ENCODE results near the gene LRP4.
A peak's percentile ranks its signal among the peaks of the same experiment; 100 is the strongest.

The LRP4 gene, protein sequence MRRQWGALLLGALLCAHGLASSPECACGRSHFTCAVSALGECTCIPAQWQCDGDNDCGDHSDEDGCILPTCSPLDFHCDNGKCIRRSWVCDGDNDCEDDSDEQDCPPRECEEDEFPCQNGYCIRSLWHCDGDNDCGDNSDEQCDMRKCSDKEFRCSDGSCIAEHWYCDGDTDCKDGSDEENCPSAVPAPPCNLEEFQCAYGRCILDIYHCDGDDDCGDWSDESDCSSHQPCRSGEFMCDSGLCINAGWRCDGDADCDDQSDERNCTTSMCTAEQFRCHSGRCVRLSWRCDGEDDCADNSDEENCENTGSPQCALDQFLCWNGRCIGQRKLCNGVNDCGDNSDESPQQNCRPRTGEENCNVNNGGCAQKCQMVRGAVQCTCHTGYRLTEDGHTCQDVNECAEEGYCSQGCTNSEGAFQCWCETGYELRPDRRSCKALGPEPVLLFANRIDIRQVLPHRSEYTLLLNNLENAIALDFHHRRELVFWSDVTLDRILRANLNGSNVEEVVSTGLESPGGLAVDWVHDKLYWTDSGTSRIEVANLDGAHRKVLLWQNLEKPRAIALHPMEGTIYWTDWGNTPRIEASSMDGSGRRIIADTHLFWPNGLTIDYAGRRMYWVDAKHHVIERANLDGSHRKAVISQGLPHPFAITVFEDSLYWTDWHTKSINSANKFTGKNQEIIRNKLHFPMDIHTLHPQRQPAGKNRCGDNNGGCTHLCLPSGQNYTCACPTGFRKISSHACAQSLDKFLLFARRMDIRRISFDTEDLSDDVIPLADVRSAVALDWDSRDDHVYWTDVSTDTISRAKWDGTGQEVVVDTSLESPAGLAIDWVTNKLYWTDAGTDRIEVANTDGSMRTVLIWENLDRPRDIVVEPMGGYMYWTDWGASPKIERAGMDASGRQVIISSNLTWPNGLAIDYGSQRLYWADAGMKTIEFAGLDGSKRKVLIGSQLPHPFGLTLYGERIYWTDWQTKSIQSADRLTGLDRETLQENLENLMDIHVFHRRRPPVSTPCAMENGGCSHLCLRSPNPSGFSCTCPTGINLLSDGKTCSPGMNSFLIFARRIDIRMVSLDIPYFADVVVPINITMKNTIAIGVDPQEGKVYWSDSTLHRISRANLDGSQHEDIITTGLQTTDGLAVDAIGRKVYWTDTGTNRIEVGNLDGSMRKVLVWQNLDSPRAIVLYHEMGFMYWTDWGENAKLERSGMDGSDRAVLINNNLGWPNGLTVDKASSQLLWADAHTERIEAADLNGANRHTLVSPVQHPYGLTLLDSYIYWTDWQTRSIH (N-terminal part only)

DNA sequence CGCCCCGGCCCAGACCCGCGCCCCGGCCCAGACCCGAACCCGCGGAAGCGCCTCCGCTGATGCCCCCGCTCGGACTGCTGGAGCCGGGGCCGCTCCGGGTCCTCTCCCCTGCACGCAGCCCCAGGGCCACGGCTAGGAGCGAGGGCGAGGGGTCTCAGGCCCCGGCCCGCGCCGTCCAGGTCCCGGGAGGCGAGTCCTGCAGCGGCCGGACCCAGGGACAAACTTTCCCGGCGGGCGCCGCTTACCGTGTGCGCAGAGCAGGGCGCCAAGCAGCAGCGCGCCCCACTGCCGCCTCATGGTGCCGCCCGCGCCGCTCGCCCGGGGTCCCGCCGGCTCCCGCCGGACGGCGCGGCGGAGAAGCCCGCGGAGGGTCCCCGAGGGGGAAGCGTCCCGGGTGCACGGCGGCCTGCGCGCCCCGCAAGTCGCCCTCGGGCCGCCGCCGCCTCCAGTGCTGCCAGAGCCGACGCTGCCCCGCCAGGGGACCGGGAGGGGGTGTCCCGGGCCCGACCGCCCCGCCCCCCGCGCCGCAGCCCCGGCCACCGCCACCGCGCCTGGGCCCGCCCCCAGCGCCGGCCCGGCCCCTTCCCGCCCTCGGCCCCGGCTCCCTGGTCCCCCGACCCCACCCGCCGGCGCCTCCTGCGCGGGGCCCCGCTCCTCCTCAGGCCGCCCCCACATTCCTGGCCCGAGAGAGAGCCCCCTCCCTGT is at the start of gene LRP4:
TSS of gene LRP4 (minus strand) at position 468 of the 705 bp plus-strand sequence. CDS start at position 297, 171 bp downstream.
- H3K9me3 ChIP-seq (ENCODE audit: control insufficient read depth, insufficient read depth, low read depth, low read length): no peaks in the 10 kb centered on the region
- peaks cover 2% of the 10 kb centered on the region for H3K4me1 ChIP-seq (ENCODE audit: control insufficient read depth, insufficient read depth, low read length)
- no peaks in the 10 kb centered on the region for H3K36me3 ChIP-seq (ENCODE audit: control insufficient read depth in 2 of 2, insufficient read depth in 1 of 2, low read length in 2 of 2)
- ChIA-PET CTCF (interaction anchor here (0.6 to 2.4 kb wide), 2 partner anchors 235 to 469 kb away, joined by 6 to 20 read pairs; no protein-coding TSS in a partner anchor), POLR2A (no interaction called here)
- H3K4me3 ChIP-seq (ENCODE audit: low read depth, low read length): peak within 1 kb of the TSS; percentile 71
- peak within 1 kb of the TSS; percentile 65; the same call in 1 of the 2 replicates for H3K27ac ChIP-seq (ENCODE audit: extremely low read depth, low read depth, low read length)
- TF ChIP-seq HOXC10 (CRISPR knock-in tag; IDR thresholded peaks at IDR 0.05) (no peak), ZNF660 (tag by site-specific recombination; IDR thresholded peaks at IDR 0.05) (no peak), ZNF391 (tag by site-specific recombination; IDR thresholded peaks at IDR 0.05; ENCODE audit: borderline replicate concordance, low read depth) (0 out of 2 replicates have a peak, but pooled peaks have one; percentile 16), SP7 (tag by site-specific recombination; IDR thresholded peaks at IDR 0.05) (no peak), ZBTB20 (tag by site-specific recombination; IDR thresholded peaks at IDR 0.05) (0 out of 2 replicates have a peak, but pooled peaks have one; percentile 3), ZNF174 (tag by site-specific recombination; IDR thresholded peaks at IDR 0.05) (no peak), YY1 (tag by site-specific recombination; IDR thresholded peaks at IDR 0.05) (no peak), ZNF747 (tag by site-specific recombination; IDR thresholded peaks at IDR 0.05) (no peak), ZNF792 (tag by site-specific recombination; IDR thresholded peaks at IDR 0.05) (no peak), ZNF76 (tag by site-specific recombination; IDR thresholded peaks at IDR 0.05; ENCODE audit: borderline replicate concordance, low read depth) (peak; percentile 29; the same call in 1 of the 2 replicates), ZNF777 (tag by site-specific recombination; IDR thresholded peaks at IDR 0.05; ENCODE audit: borderline replicate concordance) (no peak), ZNF501 (tag by site-specific recombination; IDR thresholded peaks at IDR 0.05) (no peak), ZNF621 (tag by site-specific recombination; IDR thresholded peaks at IDR 0.05) (no peak), ZNF169 (tag by site-specific recombination; IDR thresholded peaks at IDR 0.05) (no peak), ZSCAN16 (tag by site-specific recombination; IDR thresholded peaks at IDR 0.05) (no peak), ZNF324 (tag by site-specific recombination; IDR thresholded peaks at IDR 0.05) (no peak), ZNF510 (tag by site-specific recombination; IDR thresholded peaks at IDR 0.05; ENCODE audit: insufficient replicate concordance) (no peak), ZNF677 (tag by site-specific recombination; IDR thresholded peaks at IDR 0.05) (0 out of 2 replicates have a peak, but pooled peaks have one; percentile 5), ZNF341 (tag by site-specific recombination; IDR thresholded peaks at IDR 0.05; ENCODE audit: low read depth) (0 out of 2 replicates have a peak, but pooled peaks have one; percentile 18), ZNF433 (tag by site-specific recombination; IDR thresholded peaks at IDR 0.05; ENCODE audit: low read depth) (no peak)
- TF ChIP-seq, protein P1, sequence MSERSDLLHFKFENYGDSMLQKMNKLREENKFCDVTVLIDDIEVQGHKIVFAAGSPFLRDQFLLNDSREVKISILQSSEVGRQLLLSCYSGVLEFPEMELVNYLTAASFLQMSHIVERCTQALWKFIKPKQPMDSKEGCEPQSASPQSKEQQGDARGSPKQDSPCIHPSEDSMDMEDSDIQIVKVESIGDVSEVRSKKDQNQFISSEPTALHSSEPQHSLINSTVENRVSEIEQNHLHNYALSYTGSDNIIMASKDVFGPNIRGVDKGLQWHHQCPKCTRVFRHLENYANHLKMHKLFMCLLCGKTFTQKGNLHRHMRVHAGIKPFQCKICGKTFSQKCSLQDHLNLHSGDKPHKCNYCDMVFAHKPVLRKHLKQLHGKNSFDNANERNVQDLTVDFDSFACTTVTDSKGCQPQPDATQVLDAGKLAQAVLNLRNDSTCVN (tag by site-specific recombination; optimal IDR thresholded peaks at IDR 0.05): peak; percentile 80
- TF ChIP-seq, protein P2, sequence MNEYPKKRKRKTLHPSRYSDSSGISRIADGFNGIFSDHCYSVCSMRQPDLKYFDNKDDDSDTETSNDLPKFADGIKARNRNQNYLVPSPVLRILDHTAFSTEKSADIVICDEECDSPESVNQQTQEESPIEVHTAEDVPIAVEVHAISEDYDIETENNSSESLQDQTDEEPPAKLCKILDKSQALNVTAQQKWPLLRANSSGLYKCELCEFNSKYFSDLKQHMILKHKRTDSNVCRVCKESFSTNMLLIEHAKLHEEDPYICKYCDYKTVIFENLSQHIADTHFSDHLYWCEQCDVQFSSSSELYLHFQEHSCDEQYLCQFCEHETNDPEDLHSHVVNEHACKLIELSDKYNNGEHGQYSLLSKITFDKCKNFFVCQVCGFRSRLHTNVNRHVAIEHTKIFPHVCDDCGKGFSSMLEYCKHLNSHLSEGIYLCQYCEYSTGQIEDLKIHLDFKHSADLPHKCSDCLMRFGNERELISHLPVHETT (tag by site-specific recombination; IDR thresholded peaks at IDR 0.05): no peak
- TF ChIP-seq, protein P3, sequence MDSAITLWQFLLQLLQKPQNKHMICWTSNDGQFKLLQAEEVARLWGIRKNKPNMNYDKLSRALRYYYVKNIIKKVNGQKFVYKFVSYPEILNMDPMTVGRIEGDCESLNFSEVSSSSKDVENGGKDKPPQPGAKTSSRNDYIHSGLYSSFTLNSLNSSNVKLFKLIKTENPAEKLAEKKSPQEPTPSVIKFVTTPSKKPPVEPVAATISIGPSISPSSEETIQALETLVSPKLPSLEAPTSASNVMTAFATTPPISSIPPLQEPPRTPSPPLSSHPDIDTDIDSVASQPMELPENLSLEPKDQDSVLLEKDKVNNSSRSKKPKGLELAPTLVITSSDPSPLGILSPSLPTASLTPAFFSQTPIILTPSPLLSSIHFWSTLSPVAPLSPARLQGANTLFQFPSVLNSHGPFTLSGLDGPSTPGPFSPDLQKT (IDR thresholded peaks at IDR 0.05; ENCODE audit: borderline replicate concordance, low read depth, low read length): no peak
- TF ChIP-seq, protein P4, sequence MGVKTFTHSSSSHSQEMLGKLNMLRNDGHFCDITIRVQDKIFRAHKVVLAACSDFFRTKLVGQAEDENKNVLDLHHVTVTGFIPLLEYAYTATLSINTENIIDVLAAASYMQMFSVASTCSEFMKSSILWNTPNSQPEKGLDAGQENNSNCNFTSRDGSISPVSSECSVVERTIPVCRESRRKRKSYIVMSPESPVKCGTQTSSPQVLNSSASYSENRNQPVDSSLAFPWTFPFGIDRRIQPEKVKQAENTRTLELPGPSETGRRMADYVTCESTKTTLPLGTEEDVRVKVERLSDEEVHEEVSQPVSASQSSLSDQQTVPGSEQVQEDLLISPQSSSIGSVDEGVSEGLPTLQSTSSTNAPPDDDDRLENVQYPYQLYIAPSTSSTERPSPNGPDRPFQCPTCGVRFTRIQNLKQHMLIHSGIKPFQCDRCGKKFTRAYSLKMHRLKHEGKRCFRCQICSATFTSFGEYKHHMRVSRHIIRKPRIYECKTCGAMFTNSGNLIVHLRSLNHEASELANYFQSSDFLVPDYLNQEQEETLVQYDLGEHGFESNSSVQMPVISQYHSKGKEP (tag by site-specific recombination; IDR thresholded peaks at IDR 0.05): no peak
- TF ChIP-seq, protein P5, sequence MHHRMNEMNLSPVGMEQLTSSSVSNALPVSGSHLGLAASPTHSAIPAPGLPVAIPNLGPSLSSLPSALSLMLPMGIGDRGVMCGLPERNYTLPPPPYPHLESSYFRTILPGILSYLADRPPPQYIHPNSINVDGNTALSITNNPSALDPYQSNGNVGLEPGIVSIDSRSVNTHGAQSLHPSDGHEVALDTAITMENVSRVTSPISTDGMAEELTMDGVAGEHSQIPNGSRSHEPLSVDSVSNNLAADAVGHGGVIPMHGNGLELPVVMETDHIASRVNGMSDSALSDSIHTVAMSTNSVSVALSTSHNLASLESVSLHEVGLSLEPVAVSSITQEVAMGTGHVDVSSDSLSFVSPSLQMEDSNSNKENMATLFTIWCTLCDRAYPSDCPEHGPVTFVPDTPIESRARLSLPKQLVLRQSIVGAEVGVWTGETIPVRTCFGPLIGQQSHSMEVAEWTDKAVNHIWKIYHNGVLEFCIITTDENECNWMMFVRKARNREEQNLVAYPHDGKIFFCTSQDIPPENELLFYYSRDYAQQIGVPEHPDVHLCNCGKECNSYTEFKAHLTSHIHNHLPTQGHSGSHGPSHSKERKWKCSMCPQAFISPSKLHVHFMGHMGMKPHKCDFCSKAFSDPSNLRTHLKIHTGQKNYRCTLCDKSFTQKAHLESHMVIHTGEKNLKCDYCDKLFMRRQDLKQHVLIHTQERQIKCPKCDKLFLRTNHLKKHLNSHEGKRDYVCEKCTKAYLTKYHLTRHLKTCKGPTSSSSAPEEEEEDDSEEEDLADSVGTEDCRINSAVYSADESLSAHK (tag by site-specific recombination; IDR thresholded peaks at IDR 0.05): no peak

Data from HEK293 (cell line).